GM18505 (cell line): ENCODE data around the gene C1orf216.
"Not testable (repeated sequence)": the region's sequence is repeated elsewhere in the genome, so short reads cannot be mapped to it uniquely, and the experiment has no call there.

Source experiments
- ATAC-seq: cut with Tn5 transposase; IDR thresholded peaks from one replicate; pipeline ENCODE4 v1.9.1; 2021; ENCODE audit not compliant: unreplicated experiment
- POLR2A ChIP-seq: IDR thresholded peaks from 4 replicates; pipeline ENCODE4 v1.6.1; 2011; ENCODE audit warnings: borderline replicate concordance; ENCODE audit not compliant: insufficient read depth, insufficient read length; ENCODE audit errors: extremely low read depth

The C1orf216 gene

DNA sequence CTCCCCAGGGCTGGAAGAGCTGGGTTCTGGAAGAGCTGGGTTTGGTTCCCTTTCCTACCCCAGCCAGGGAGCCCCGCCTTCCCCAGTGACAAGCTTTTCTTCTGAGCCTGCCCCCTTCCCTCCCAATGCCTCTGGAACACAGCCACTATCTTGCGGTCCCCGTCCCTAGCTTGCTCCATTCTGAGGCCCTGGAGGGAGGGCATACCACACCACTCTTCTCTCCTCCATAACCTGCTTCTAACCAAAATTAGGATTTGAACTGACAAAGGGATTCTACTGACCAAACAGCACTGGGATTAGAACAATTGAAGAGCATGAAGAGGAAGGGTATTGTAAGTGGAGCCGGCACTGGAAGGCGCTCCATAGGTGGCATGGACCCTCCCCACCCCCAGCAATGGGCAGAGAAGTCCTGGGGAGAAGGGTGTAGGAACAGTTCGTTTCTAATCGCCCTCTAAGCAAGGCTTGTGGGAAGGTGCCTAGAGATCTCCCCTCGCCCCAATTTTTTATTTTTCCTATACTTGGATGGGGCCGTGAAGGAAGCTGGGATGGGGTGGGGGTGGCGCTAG lies 690 bp downstream of the C1orf216 start:
- ATAC-seq, result no peak
- no peak for TF ChIP-seq POLR2A

DNA sequence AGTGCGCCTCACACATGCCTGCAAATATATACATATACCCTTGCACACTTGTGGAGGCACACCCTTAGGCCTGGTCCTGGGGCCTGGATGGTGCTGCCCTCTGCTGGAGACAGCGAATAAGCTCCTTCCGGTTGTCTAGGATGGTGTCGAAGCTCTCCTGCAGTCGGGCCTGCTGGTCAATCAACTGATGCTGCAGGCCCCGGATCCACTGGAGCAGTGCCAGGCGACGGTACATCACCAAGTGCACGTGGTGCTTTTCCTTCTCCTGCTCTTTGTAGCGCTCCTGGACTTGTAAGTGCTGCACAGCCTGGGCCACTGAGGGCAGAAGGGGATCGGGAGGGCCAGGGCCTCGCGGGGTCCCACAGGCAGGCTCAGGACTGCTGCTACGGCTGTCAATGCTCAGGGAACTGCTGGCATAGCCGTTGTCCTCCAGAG lies 3.1 kb downstream of the C1orf216 start:
- ATAC-seq, result no peak
- no peak for TF ChIP-seq POLR2A

DNA sequence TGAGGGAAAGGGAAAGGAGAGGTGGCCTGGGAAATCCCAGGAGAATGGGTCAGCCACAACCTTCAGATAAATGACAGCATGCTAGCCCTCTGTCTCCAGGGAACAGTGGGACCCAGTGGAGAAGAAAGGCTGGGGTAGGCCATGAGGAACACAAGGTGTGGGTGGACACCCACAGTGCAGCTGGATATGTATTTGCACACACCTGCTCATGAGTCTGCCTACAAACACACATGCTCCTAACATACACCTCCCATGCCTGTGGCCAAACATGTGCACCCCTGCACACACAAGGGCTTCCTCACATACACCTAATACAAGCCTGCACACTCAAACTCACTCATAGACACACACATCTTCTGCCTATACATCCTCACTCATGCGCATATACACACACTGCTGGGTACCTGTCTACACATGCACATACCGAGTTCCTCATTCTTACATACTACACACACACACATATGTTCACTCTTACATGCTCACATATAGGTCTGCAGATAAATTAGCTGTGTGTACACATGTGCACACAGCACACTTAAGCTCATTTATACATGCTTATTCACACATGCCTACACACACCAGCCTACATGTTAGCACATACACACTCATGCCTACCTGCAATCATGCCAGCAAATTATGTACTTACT lies 3.6 kb downstream of the C1orf216 start:
- no peak for ATAC-seq
- TF ChIP-seq POLR2A, result no peak

GRCh38 chr1:35711098-35711497 lies 7.6 kb downstream of the C1orf216 start:
- not testable (repeated sequence) for ATAC-seq

DNA sequence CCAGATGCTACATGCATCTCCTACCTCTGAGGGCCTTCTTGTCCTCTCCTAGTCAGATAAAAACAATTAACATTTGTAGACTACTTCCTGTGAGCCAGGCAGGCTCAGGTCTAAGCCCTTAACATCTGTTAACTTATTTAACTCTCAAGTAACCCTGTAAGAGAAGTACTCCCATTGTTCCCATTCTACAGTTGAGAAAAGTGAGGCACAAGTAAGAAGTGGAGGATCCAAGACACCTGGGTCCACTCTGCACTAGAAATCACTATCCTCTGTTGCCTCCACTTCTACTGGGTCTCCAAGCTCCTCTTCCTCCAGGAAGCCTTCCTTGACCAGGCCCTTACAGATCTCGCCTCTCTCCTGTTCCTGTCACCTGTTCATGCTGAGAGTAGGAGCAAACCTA lies 9.7 kb downstream of the C1orf216 start:
- ATAC-seq, result no peak
- no peak for TF ChIP-seq POLR2A

DNA sequence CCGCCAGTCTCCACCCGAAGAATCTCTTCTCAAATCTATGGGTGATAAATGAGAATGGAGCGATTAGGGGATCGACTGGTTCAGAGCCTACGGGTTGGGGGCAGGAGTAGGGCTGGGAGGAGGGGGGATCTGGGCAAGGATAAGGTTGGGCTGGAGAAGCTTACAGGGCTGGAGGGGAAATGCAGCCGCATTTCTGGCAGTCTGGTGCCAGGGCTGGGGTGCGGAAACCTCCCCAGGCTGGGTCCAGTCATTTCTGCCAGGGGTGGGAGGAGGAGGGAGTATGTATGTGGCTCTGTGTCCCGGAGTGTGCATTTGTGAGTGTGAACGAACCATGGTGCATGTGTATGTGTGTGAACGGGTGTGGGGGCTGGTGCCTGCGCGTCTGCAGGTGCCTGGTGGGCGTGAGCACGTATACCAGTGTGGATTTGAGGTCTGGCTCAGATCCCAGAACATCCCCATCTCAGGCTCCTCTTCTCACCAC lies 10.2 kb downstream of the C1orf216 start:
- ATAC-seq, result no peak
- TF ChIP-seq POLR2A, result no peak

DNA sequence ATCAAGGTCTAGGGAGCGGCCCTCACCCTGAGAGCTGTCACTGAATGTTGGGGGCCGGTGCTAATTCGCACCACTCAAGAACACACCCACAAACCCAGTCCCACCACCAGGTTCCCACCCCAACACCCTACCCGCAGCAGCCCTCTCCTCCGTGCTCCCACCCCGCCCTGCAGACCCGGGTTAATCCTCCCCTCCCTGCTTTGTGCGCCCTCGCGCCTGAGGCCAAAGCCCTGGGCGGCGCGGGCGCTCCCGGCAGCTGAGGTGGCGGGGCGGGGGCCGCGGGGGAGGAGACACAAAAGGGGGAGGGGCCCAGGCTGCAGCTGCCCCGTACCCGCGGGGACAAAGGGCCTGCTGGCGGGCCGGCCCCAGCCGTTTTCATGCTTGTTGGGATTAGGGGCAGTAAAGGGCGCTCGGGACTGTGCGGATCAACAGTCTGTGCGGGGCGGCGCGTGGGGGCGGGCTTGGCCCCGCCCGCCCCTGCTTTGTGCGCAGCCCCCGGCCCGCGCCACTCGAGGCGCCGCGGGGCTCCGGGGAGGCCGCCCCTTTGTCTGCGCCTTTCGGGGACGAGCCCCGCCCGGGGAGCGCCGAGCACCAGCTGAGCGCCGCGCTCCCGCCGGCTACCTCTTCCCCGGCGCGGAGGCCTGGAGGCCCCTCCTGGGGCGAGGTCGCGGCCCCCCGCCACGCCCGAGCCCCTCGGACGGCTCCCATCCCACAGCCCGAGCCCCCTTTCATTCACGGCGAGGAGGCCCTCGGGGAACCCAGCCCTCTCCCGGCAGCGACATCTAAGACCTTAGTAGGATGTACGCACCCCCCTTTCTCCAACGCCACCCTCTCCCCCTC lies 10.9 kb downstream of the C1orf216 start:
- no peak for TF ChIP-seq POLR2A
- no peak for ATAC-seq

GRCh38 chr1:35706846-35707600 lies 11.7 kb downstream of the C1orf216 start:
- no peak for ATAC-seq
- no peak for TF ChIP-seq POLR2A

- no peak for TF ChIP-seq POLR2A
- no peak for ATAC-seq
Observed at GRCh38 chr1:35702508-35702907, 16.2 kb downstream of the C1orf216 start.

- ATAC-seq, result not testable (repeated sequence)
Observed at GRCh38 chr1:35699152-35699551, 19.5 kb downstream of the C1orf216 start.

GRCh38 chr1:35692317-35692716 lies 26.4 kb downstream of the C1orf216 start:
- TF ChIP-seq POLR2A, result no peak
- ATAC-seq, result no peak

- no peak for ATAC-seq
- no peak for TF ChIP-seq POLR2A
Observed at GRCh38 chr1:35691571-35692220, 27.0 kb downstream of the C1orf216 start.

GRCh38 chr1:35691080-35691479 lies 27.6 kb downstream of the C1orf216 start:
- TF ChIP-seq POLR2A, result no peak

GRCh38 chr1:35690103-35690502 lies 28.6 kb downstream of the C1orf216 start:
- ATAC-seq, result not testable (repeated sequence)

More at GRCh38 chr1:35691080-35691479, 27.6 kb downstream of the C1orf216 start:
- ATAC-seq, result no peak
